Cerebellar cortex (tissue), 1 donor: Measurements from ENCODE around the gene PBX4.
"Not testable (repeated sequence)": the region's sequence is repeated elsewhere in the genome, so short reads cannot be mapped to it uniquely, and the experiment has no call there.

Experiments
- DNase-seq: peaks from one replicate; pipeline ENCODE4 v3.0.0-alpha.2; 2015; ENCODE audit warnings: low spot score

Gene PBX4

GRCh38 chr19:19626516-19627472 lies 8.3 kb upstream of the PBX4 start:
- no peak for DNase-seq

- no peak for DNase-seq
Measured at GRCh38 chr19:19624032-19624570, 5.6 kb upstream of the PBX4 start.

DNA sequence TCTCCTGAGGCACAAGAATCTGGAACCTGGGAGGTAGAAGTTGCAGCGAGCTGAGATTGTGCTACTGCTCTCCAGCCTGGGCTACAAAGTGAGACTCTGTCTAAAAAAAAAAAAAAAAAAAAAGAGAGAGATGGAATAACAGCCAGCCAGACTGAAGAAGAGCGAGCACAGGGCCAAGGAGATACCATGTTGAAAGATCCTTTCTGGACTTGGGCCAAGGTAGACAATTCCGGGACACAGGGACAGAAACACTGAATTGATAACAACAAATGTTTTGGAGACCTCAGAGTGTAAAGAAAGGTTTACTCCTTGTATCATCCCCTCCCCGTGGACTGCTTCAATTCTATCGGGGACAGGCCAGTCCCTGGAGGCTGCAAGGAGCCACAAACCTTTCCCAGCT lies 4.9 kb upstream of the PBX4 start:
- DNase-seq, result no peak

- no peak for DNase-seq
Measured at GRCh38 chr19:19619849-19620210, 1.3 kb upstream of the PBX4 start.

DNA sequence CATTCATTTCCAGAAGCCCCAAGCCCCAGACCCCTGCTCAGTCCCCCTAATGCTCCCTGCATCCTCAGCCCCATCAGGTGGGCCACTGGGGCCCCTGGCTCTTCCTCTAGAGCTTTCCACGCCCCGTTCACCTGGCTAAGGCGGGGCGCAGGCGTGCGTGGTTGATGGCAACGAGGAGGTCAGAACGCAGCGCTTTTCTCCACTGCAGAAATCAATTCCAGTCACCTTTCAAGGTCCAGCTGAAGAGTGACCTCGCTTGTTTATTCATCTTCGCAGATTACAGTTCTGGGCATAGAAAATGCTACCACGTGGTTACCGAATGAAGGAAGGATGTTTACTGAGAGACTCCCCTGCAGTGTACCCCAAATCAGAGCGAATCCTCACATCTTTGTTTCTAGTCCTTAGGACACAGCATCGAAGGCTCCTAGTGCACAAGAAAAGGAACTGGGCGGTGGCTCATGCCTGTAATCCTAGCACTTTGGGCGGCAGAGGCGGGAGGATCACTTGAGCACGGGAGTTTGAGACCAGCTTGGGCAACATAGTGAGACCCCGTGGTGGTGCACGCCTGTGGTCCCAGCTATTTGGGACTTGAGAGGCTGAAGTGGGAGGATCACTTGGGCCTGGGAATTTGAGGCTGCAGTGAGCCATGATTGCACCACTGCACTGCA lies 828 bp upstream of the PBX4 start:
- no peak for DNase-seq

DNA sequence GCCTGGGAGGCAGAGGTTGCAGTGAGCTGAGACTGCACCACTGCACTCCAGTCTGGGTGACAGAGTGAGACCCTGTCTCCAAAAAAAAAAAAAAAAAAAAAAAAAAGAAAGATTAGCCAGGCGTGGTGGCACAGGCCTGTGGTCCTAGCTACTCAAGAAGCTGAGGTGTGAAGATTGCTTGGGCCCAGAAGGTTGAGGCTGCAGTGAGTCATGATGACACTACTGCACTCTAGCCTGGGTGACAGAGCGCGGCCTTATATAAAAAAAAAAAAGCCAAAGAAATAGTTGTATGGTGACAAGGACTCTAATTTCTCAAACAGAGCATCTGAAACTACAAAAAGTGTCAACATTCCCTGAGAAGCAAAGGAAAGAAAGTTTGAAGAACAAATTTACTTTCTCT lies 3.4 kb downstream of the PBX4 start:
- no peak for DNase-seq

GRCh38 chr19:19613506-19613905 lies 5.0 kb downstream of the PBX4 start:
- DNase-seq, result no peak

GRCh38 chr19:19610376-19611202 lies 7.9 kb downstream of the PBX4 start:
- no peak for DNase-seq

DNA sequence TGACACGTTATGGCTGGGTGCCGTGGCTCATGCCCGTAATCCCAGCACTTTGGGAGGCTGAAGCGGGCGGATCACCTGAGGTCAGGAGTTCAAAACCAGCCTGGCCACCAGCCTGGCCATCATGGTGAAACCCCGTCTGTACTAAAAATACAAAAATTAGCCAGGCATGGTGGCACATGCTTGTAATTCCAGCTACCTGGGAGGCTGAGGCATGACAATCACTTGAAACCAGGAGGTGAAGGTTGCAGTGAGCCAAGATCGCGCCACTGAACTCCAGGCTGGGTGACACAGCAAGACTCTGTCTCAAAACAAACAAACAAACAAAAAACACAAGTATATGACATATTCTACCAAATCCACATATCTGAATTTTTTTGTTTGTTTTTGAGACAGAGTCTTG lies 11.8 kb downstream of the PBX4 start:
- not testable (repeated sequence) for DNase-seq

GRCh38 chr19:19606021-19606420 lies 12.5 kb downstream of the PBX4 start:
- no peak for DNase-seq

GRCh38 chr19:19602713-19603324 lies 15.7 kb downstream of the PBX4 start:
- DNase-seq, result no peak

GRCh38 chr19:19602136-19602712 lies 16.3 kb downstream of the PBX4 start:
- no peak for DNase-seq

- no peak for DNase-seq
Measured at GRCh38 chr19:19600793-19601330, 17.6 kb downstream of the PBX4 start.

DNA sequence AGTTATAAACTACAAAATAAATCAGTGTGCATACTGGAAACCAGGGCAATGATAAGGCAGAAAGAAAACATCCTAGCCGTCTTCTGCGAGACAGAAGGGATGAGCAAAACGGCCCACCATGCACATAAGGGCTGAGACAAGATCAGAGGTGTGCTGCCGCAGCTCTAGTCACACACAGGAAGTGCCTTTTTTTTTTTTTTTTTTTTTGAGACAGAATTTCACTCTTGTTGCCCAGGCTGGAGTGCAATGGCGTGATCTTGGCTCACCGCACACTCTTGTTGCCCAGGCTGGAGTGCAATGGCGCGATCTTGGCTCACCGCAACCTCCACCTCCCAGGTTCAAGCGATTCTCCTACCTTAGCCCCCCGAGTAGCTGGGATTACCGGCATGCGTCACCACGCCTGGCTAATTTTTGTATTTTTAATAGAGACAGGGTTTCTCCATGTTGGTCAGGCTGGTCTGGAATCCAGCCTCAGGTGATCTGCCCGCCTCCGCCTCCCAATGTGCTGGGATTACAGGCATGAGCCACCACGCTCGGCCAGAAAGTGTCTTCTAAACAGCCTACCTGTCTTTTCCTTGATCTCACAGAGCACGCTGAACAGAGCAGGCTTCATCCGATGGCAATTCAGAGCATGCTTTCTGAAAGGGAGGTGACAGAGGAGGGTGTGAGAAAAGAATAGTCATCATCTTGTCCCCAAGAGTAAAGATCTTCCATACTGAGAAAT lies 19.6 kb downstream of the PBX4 start:
- not testable (repeated sequence) for DNase-seq

DNA sequence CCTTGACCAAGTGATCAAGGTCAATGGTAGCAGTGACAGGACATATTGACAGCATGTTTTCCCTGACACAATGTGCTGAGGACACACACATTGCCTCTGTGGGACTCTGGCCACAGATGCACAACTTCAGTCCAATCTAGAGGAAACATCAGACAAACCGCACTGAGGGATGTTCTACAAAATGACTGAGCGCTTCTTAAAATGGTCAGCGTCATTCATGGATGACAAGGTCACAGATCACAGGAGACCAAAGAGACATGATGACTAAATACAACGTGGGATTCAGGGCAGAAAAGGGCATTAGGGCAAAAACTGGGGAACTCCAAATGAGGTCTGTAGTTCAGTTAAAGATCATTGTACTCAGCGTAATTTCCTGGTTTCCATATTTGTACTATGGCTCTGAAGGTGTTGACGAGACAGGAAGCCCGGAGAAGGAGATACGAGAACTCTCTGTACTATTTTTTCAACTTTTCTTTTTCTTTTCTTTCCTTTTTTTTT lies 20.6 kb downstream of the PBX4 start:
- DNase-seq, result no peak

DNA sequence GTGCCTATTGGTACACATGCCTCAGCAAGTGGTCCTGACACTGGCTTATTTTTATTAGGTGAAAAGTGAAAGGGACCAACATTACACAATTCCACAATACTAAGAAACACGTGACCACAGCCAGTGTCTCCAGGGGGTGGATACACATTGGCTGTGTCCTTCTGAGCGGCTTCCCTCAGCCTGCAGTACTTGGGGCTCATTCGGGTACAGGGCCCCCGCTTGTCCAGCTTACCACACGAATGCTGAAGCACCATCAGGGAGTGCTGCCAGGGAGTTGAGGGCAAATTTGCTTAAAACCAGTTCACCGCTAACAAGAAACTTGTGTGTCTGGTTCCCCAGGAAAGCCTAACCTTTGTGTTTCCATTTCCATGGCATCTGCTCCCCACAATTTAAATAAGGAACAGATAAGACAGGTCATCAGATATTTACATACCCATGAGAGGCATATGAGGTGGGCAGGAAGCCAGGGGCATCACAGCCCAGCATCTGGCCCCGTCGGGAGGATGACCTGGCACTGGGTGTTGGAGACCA lies 23.3 kb downstream of the PBX4 start:
- DNase-seq, result no peak

DNA sequence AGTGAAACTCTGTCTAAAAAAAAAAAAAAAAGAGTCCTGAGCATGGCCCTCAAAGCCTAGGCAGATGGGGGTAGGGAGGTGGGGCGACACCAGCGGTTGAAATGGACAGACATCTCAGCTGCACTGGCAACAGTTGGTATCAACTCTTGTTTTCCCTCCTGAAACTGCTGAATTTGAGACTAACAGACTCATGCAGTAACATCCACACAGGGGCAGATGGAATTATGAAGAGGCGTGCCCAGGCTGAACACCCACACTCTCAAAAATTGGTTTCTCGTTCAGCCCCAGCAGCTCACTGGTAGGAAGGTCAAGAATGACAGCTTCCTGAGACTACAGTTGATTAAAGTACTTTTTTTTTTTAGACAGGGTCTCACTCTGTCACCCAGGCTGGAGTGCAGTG lies 24.1 kb downstream of the PBX4 start:
- no peak for DNase-seq

GRCh38 chr19:19592690-19593089 lies 25.8 kb downstream of the PBX4 start:
- no peak for DNase-seq

GRCh38 chr19:19591133-19591825 lies 27.2 kb downstream of the PBX4 start:
- no peak for DNase-seq
